ENCODE data around the gene PGBD5.

Gene PGBD5

GRCh38 chr1:230295367-230295766, 130.8 kb downstream of the PGBD5 start:
- Histone ChIP-seq H3K4me1 (ENCODE audit: control extremely low read depth in 1 of 4, control insufficient read depth in 4 of 4, insufficient read depth in 4 of 4, low read length in 3 of 4) (peaks cover 3 to 30% (median 25%) of the 10 kb centered on the region in 4 experiments), H3K27me3 (replicated peaks in 2 of 5; ENCODE audit: control insufficient read depth in 4 of 5, insufficient read depth in 5 of 5, low read length in 4 of 5) (no peaks in the 10 kb centered on the region), H3K36me3 (ENCODE audit: control insufficient read depth in 4 of 4, insufficient read depth in 4 of 4, low read length in 3 of 4) (no peaks in the 10 kb centered on the region), H3K27ac (ENCODE audit: insufficient read depth in 1 of 2, low read depth in 1 of 2, low read length in 2 of 2, poor library complexity in 1 of 2, severe bottlenecking in 2 of 2) (no peak overlapping the region), H3K9me3 (ENCODE audit: control extremely low read depth in 1 of 5, control insufficient read depth in 4 of 5, insufficient read depth in 2 of 5, low read depth in 1 of 5, low read length in 4 of 5) (no peaks in the 10 kb centered on the region), H3K4me3 (ENCODE audit: control insufficient read depth in 1 of 7, extremely low read depth in 1 of 7, insufficient read depth in 4 of 7, low read depth in 2 of 7, low read length in 6 of 7) (no peak overlapping the region)
- CTCF ChIA-PET: no interaction called here
- WGBS (ENCODE audit: insufficient coverage): 67% methylated on average over 1 of the region's 3 CpGs
- DNase-seq: no peak
- POLR2A ChIA-PET: no interaction called here

DNA sequence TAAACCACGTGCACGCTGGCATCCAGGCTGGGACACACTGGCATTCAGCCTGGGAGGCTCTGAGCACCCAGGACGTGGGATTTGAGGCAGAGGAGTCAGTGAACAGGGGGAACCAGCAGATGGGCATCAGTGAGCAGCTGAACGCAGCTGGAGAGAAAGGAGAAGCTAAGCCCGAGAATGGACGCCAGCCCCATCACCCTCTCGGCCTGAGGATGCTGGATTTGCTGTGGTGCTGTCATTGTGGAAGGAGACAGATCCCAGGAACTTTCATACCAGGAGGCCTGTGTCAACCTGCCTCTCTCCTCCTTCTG, 132.8 kb downstream of the PGBD5 start:
- H3K4me1 ChIP-seq (ENCODE audit: control extremely low read depth in 1 of 4, control insufficient read depth in 4 of 4, insufficient read depth in 4 of 4, low read length in 3 of 4): peaks cover 3 to 25% (median 20%) of the 10 kb centered on the region in 4 experiments
- WGBS (ENCODE audit: insufficient coverage): 71% methylated on average over 5 of the region's 7 CpGs
- H3K27me3 ChIP-seq (replicated peaks in 2 of 5; ENCODE audit: control insufficient read depth in 4 of 5, insufficient read depth in 5 of 5, low read length in 4 of 5): no peaks in the 10 kb centered on the region
- H3K9me3 ChIP-seq (ENCODE audit: control extremely low read depth in 1 of 5, control insufficient read depth in 4 of 5, insufficient read depth in 2 of 5, low read depth in 1 of 5, low read length in 4 of 5): no peaks in the 10 kb centered on the region
- DNase-seq: no peak
- POLR2A ChIA-PET: interaction anchor here (0.5 kb wide), 1 partner anchor 556 kb away, joined by 5 read pairs; no protein-coding TSS in a partner anchor
- H3K4me3 ChIP-seq (ENCODE audit: control insufficient read depth in 1 of 7, extremely low read depth in 1 of 7, insufficient read depth in 4 of 7, low read depth in 2 of 7, low read length in 6 of 7): no peak overlapping the region
- H3K36me3 ChIP-seq (ENCODE audit: control insufficient read depth in 4 of 4, insufficient read depth in 4 of 4, low read length in 3 of 4): no peaks in the 10 kb centered on the region
- CTCF ChIA-PET: interaction anchor here (1.1 kb wide), 1 partner anchor 16 kb away, joined by 4 read pairs; no protein-coding TSS in a partner anchor
- H3K27ac ChIP-seq (ENCODE audit: insufficient read depth in 1 of 2, low read depth in 1 of 2, low read length in 2 of 2, poor library complexity in 1 of 2, severe bottlenecking in 2 of 2): no peak overlapping the region

DNA sequence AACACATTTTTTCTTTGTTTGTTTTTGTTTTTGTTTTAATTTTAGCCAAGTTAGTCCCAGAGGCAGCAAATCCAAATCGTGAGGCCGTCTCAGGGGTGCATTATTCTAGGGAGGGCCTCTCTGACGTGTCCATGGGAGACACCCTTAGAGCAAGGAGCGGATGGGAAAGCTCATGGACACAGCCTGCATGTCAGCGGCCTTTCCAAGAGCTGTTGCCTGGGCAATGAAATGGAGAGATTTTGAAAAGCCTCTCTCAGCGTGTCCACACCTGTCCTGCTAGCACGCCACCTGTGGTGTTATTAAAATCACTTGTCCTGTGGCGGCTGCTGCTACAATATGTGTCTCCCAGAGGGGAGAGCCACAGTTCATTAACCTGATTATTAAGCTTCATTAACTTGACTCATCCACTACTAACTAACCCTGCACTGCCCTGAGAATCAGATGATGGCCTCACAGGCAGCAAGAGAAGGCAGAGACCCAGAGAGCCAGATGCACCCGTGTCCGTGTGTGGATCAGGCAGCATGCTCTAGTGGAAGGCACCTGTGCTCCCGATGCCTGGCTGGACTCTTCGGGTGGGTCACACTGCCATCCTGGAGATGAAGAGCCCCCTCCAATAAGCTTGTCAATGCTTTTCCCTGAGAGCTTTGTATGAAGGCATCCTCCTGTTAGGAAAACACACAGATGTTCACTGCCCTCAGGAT, 133.3 kb downstream of the PGBD5 start:
- POLR2A ChIA-PET: no interaction called here
- peaks cover 3 to 25% (median 20%) of the 10 kb centered on the region in 4 experiments for H3K4me1 ChIP-seq (ENCODE audit: control extremely low read depth in 1 of 4, control insufficient read depth in 4 of 4, insufficient read depth in 4 of 4, low read length in 3 of 4)
- DNase-seq: no peak
- H3K4me3 ChIP-seq (ENCODE audit: control insufficient read depth in 1 of 7, extremely low read depth in 1 of 7, insufficient read depth in 4 of 7, low read depth in 2 of 7, low read length in 6 of 7): no peak overlapping the region
- whole genome bisulfite sequencing (ENCODE audit: insufficient coverage): 92% methylated on average over 11 of the region's 12 CpGs
- H3K27ac ChIP-seq (ENCODE audit: insufficient read depth in 1 of 2, low read depth in 1 of 2, low read length in 2 of 2, poor library complexity in 1 of 2, severe bottlenecking in 2 of 2): no peak overlapping the region
- H3K9me3 ChIP-seq (ENCODE audit: control extremely low read depth in 1 of 5, control insufficient read depth in 4 of 5, insufficient read depth in 2 of 5, low read depth in 1 of 5, low read length in 4 of 5): no peaks in the 10 kb centered on the region
- H3K27me3 ChIP-seq (replicated peaks in 2 of 5; ENCODE audit: control insufficient read depth in 4 of 5, insufficient read depth in 5 of 5, low read length in 4 of 5): no peaks in the 10 kb centered on the region
- CTCF ChIA-PET: interaction anchor here (1.1 kb wide), 1 partner anchor 17 kb away, joined by 4 read pairs; no protein-coding TSS in a partner anchor
- H3K36me3 ChIP-seq (ENCODE audit: control insufficient read depth in 4 of 4, insufficient read depth in 4 of 4, low read length in 3 of 4): no peaks in the 10 kb centered on the region

DNA sequence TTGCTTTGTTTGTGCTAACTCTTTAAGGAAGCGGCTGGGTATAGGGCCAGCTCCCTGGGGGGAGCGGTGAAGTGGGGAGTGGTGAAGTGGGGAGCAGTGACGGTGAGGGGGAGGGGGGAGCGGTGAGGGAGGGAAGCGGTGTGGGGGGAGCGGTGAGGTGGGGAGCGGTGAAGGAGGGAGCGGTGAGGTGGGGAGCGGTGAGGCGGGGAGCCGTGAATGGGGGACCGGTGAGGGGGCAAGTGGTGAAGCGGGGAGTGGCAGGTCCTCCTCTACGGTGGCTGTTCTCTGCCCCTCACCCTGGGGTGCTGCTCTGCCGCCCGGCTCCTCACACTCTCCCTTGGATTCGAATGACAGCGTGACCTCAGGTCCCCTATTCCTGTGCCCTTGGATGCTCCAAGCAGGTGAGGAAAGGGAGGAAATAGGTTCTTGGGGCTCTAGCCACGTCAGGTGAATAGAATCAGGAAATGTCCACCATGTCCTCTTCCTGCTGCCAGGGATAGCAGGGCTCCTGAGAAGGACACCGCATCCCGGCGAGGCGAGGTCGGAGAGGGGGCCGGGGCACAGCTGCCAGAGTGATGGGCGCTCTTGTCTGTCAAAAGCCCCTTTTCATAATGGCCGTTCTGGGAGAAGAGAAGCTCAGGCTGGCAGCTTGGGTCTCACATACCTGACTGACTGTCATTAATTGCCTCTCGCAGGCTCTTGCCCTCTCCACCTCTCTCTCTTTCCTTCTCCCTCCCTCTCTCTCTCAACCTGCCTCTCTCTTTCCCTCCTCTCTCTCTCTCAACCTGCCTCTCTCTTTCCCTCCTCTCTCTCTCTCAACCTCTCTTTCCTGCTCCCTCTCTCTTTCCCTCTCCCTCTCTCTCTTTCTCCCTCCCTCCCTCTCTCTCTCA, 134.2 kb downstream of the PGBD5 start:
- H3K4me1 ChIP-seq (ENCODE audit: control extremely low read depth in 1 of 4, control insufficient read depth in 4 of 4, insufficient read depth in 4 of 4, low read length in 3 of 4): peaks cover 3 to 25% (median 20%) of the 10 kb centered on the region in 4 experiments
- no peaks in the 10 kb centered on the region for H3K27me3 ChIP-seq (replicated peaks in 2 of 5; ENCODE audit: control insufficient read depth in 4 of 5, insufficient read depth in 5 of 5, low read length in 4 of 5)
- WGBS (ENCODE audit: insufficient coverage): 44% methylated on average over 16 of the region's 28 CpGs
- peak overlapping the region in 4 of 7 experiments; percentile 37 to 61 (median 46) for H3K4me3 ChIP-seq (ENCODE audit: control insufficient read depth in 1 of 7, extremely low read depth in 1 of 7, insufficient read depth in 4 of 7, low read depth in 2 of 7, low read length in 6 of 7)
- no peak overlapping the region for H3K27ac ChIP-seq (ENCODE audit: insufficient read depth in 1 of 2, low read depth in 1 of 2, low read length in 2 of 2, poor library complexity in 1 of 2, severe bottlenecking in 2 of 2)
- no peaks in the 10 kb centered on the region for H3K9me3 ChIP-seq (ENCODE audit: control extremely low read depth in 1 of 5, control insufficient read depth in 4 of 5, insufficient read depth in 2 of 5, low read depth in 1 of 5, low read length in 4 of 5)
- no peaks in the 10 kb centered on the region for H3K36me3 ChIP-seq (ENCODE audit: control insufficient read depth in 4 of 4, insufficient read depth in 4 of 4, low read length in 3 of 4)
- POLR2A ChIA-PET: interaction anchor here (0.7 to 0.9 kb wide), 2 partner anchors 18 to 210 kb away, joined by 3 to 4 read pairs; no protein-coding TSS in a partner anchor
- DNase-seq: peak; percentile 45 to 81 (median 79)
- CTCF ChIA-PET: interaction anchor here (1.2 to 1.3 kb wide), 2 partner anchors 10 to 69 kb away, joined by 3 to 4 read pairs; no protein-coding TSS in a partner anchor

- peaks cover 0 to 19% (median 16%) of the 10 kb centered on the region in 4 experiments for H3K4me1 ChIP-seq (ENCODE audit: control extremely low read depth in 1 of 4, control insufficient read depth in 4 of 4, insufficient read depth in 4 of 4, low read length in 3 of 4)
- H3K36me3 ChIP-seq (ENCODE audit: control insufficient read depth in 4 of 4, insufficient read depth in 4 of 4, low read length in 3 of 4): no peaks in the 10 kb centered on the region
- H3K4me3 ChIP-seq (ENCODE audit: control insufficient read depth in 1 of 7, extremely low read depth in 1 of 7, insufficient read depth in 4 of 7, low read depth in 2 of 7, low read length in 6 of 7): no peak overlapping the region
- no peaks in the 10 kb centered on the region for H3K27me3 ChIP-seq (replicated peaks in 2 of 5; ENCODE audit: control insufficient read depth in 4 of 5, insufficient read depth in 5 of 5, low read length in 4 of 5)
- WGBS (ENCODE audit: insufficient coverage): 100% methylated on average over 2 of the region's 5 CpGs
- H3K9me3 ChIP-seq (ENCODE audit: control extremely low read depth in 1 of 5, control insufficient read depth in 4 of 5, insufficient read depth in 2 of 5, low read depth in 1 of 5, low read length in 4 of 5): no peaks in the 10 kb centered on the region
- H3K27ac ChIP-seq (ENCODE audit: insufficient read depth in 1 of 2, low read depth in 1 of 2, low read length in 2 of 2, poor library complexity in 1 of 2, severe bottlenecking in 2 of 2): no peak overlapping the region
- CTCF ChIA-PET: interaction anchor here (1.2 kb wide), 1 partner anchor 9 kb away, joined by 4 read pairs; no protein-coding TSS in a partner anchor
- DNase-seq: no peak
- POLR2A ChIA-PET: no interaction called here
Measured at GRCh38 chr1:230289350-230289644, 136.8 kb downstream of the PGBD5 start.

DNA sequence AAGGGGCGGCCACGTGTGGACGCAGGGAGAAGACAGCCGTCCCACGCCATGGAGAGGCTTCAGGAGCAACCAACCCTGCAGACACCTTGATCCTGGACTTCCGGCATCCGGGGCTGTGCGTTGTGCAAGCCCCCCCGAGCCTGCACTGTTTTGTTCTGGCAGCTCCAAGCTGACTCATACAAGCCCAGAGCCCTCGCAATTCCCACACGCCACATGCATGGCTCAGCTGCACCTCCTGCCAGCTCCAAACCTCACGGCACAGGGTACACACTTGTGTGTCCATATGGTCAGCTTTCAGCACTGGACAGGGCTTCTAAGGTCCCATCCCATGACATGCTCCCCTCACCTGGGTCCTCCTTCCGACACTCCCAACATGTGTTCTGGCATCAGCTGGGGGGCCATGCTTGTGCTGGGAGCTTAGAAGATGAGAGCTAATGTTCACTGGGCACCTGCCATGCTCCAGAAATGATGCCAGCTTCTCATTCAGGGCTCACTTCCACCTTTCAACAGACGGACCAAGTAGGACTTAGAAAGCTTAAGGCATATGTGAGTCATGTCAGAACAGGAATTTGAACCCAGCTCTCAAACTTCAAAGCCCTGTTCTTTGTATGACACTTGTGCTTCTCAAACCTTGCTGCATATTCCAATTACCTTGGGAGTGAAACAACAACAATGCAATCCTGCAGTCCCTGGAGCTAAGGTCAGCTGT, 137.3 kb downstream of the PGBD5 start:
- ChIA-PET CTCF (interaction anchor here (1.2 kb wide), 2 partner anchors 9 to 14 kb away, joined by 3 to 4 read pairs; no protein-coding TSS in a partner anchor), POLR2A (no interaction called here)
- Histone ChIP-seq H3K27me3 (replicated peaks in 2 of 5; ENCODE audit: control insufficient read depth in 4 of 5, insufficient read depth in 5 of 5, low read length in 4 of 5) (no peaks in the 10 kb centered on the region), H3K36me3 (ENCODE audit: control insufficient read depth in 4 of 4, insufficient read depth in 4 of 4, low read length in 3 of 4) (no peaks in the 10 kb centered on the region), H3K27ac (ENCODE audit: insufficient read depth in 1 of 2, low read depth in 1 of 2, low read length in 2 of 2, poor library complexity in 1 of 2, severe bottlenecking in 2 of 2) (no peak overlapping the region), H3K9me3 (ENCODE audit: control extremely low read depth in 1 of 5, control insufficient read depth in 4 of 5, insufficient read depth in 2 of 5, low read depth in 1 of 5, low read length in 4 of 5) (no peaks in the 10 kb centered on the region), H3K4me3 (ENCODE audit: control insufficient read depth in 1 of 7, extremely low read depth in 1 of 7, insufficient read depth in 4 of 7, low read depth in 2 of 7, low read length in 6 of 7) (no peak overlapping the region), H3K4me1 (ENCODE audit: control extremely low read depth in 1 of 4, control insufficient read depth in 4 of 4, insufficient read depth in 4 of 4, low read length in 3 of 4) (peaks cover 0 to 19% (median 16%) of the 10 kb centered on the region in 4 experiments)
- DNase-seq: no peak
- WGBS (ENCODE audit: insufficient coverage): 98% methylated on average over 14 of the region's 14 CpGs
